Neural progenitor cell (in vitro differentiated cells): Measurements from ENCODE around the gene TMEM179B.
"Not testable (repeated sequence)": the region's sequence is repeated elsewhere in the genome, so short reads cannot be mapped to it uniquely, and the experiment has no call there.

Experiments
- EZH2 ChIP-seq: fragments of 200-600 bp; sonication (generic); IDR thresholded peaks from 2 replicates; pipeline ENCODE4 v1.6.1; 2017; ENCODE audit warnings: antibody characterized with exemption, mild to moderate bottlenecking, moderate library complexity
- TF ChIP-seq, protein P1 (sequence below): fragments of 200-600 bp; sonication (generic); IDR thresholded peaks from 2 replicates; pipeline ENCODE4 v1.5.1; 2017; ENCODE audit warnings: antibody characterized with exemption, mild to moderate bottlenecking

DNA sequence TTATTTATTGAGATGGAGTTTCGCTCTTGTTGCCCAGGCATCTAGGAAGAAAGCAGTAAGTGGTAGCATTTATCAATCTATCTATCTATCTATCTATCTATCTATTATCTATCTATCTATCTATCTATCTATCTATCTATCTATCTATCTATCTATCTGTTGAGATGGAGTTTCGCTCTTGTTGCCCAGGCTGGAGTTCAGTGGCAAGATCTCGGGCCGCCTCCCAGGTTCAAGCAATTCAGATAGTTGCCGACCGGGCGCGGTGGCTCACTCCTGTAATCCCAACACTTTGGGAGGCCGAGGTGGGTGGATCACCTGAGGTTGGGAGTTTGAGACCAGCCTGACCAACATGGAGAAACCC is 26.4 kb upstream of the TMEM179B start:
- TF ChIP-seq, protein P1, sequence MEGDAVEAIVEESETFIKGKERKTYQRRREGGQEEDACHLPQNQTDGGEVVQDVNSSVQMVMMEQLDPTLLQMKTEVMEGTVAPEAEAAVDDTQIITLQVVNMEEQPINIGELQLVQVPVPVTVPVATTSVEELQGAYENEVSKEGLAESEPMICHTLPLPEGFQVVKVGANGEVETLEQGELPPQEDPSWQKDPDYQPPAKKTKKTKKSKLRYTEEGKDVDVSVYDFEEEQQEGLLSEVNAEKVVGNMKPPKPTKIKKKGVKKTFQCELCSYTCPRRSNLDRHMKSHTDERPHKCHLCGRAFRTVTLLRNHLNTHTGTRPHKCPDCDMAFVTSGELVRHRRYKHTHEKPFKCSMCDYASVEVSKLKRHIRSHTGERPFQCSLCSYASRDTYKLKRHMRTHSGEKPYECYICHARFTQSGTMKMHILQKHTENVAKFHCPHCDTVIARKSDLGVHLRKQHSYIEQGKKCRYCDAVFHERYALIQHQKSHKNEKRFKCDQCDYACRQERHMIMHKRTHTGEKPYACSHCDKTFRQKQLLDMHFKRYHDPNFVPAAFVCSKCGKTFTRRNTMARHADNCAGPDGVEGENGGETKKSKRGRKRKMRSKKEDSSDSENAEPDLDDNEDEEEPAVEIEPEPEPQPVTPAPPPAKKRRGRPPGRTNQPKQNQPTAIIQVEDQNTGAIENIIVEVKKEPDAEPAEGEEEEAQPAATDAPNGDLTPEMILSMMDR = not testable (repeated sequence)
- TF ChIP-seq EZH2 = not testable (repeated sequence)
